DLD1 (cell line): ENCODE measurements around the gene ALDOC.
"Not testable (repeated sequence)": the region's sequence is repeated elsewhere in the genome, so short reads cannot be mapped to it uniquely, and the experiment has no call there.

ENCODE experiments used
- in situ Hi-C: cut with HindIII; loops from 2 replicates; pipeline ENCODE4 v1.10.0; 2017; ENCODE audit warnings: low sequenced_read_pairs

Gene ALDOC

GRCh38 chr17:28576758-28577465 lies at the start of gene ALDOC:
Gene ALDOC, minus strand, starts transcription at chr17:28576895. Its CDS starts 1,363 bp downstream, at chr17:28575532.
- in situ Hi-C loops: no loop called here

- in situ Hi-C loops: no loop called here
Measured at GRCh38 chr17:28624148-28624547, 47.5 kb upstream of the ALDOC start.

- in situ Hi-C loops: no loop called here
Measured at GRCh38 chr17:28623696-28624095, 47.0 kb upstream of the ALDOC start.

- in situ Hi-C loops: no loop called here
Measured at GRCh38 chr17:28622186-28622585, 45.5 kb upstream of the ALDOC start.

- in situ Hi-C loops: no loop called here
Measured at GRCh38 chr17:28620010-28620409, 43.3 kb upstream of the ALDOC start.

GRCh38 chr17:28618464-28618863 lies 41.8 kb upstream of the ALDOC start:
- in situ Hi-C loops: no loop called here

GRCh38 chr17:28616281-28616680 lies 39.6 kb upstream of the ALDOC start:
- in situ Hi-C loops: no loop called here

- in situ Hi-C loops: no loop called here
Measured at GRCh38 chr17:28615260-28615940, 38.7 kb upstream of the ALDOC start.

- in situ Hi-C loops: no loop called here
Measured at GRCh38 chr17:28613931-28614381, 37.3 kb upstream of the ALDOC start, which contains the start of gene RSKR. Gene RSKR, minus strand, starts transcription at chr17:28614185. Its CDS starts 24 bp downstream, at chr17:28614161.

- in situ Hi-C loops: no loop called here
Measured at GRCh38 chr17:28612936-28613872, 36.5 kb upstream of the ALDOC start.

- in situ Hi-C loops: no loop called here
Measured at GRCh38 chr17:28612531-28612930, 35.8 kb upstream of the ALDOC start.

GRCh38 chr17:28610376-28610775 lies 33.7 kb upstream of the ALDOC start:
- in situ Hi-C loops: no loop called here

GRCh38 chr17:28604031-28604430 lies 27.3 kb upstream of the ALDOC start:
- in situ Hi-C loops: not testable (repeated sequence)

GRCh38 chr17:28599311-28600184 lies 22.9 kb upstream of the ALDOC start:
- in situ Hi-C loops: no loop called here

GRCh38 chr17:28598799-28599310 lies 22.2 kb upstream of the ALDOC start, which contains the start of gene SPAG5:
Gene SPAG5, minus strand, starts transcription at chr17:28599025. Its CDS starts 79 bp downstream, at chr17:28598946.
- in situ Hi-C loops: no loop called here

GRCh38 chr17:28598389-28598788 lies 21.7 kb upstream of the ALDOC start:
- in situ Hi-C loops: no loop called here

- in situ Hi-C loops: no loop called here
Measured at GRCh38 chr17:28597606-28598383, 21.1 kb upstream of the ALDOC start.

- in situ Hi-C loops: loop anchor here (5.0 kb wide), 1 partner anchor 45 kb away; no protein-coding TSS in a partner anchor
Measured at GRCh38 chr17:28592260-28592659, 15.6 kb upstream of the ALDOC start.

- in situ Hi-C loops: no loop called here
Measured at GRCh38 chr17:28585851-28586250, 9.2 kb upstream of the ALDOC start.
